ENCODE measurements around the gene CENPN. TPM values are rescaled to one million over a fixed set of nuclear protein-coding genes. Genes with fewer than 3 reads are reported as not detected.
A peak's percentile ranks its signal among the peaks of the same experiment; 100 is the strongest.

The CENPN gene
- total and polyA plus RNA-seq, 3 donors from 2014 or later: 11.5 to 39.1 (median 19.3) TPM

GRCh38 chr16:81003610-81004460 lies 3.2 kb upstream of the CENPN start:
- Histone ChIP-seq H3K4me1 (peaks cover 15% of the 10 kb centered on the region), H3K36me3 (ENCODE audit: low read depth, missing control alignments) (no peaks in the 10 kb centered on the region), H3K9me3 (no peaks in the 10 kb centered on the region), H3K27me3 (no peaks in the 10 kb centered on the region), H3K27ac (peak overlapping the region in 1 of 2 donors; percentile 57), H3K4me3 (no peak overlapping the region)
- intact Hi-C loops (cut with DNase I; ENCODE audit: low total_unique reads): no loop called here
- TF ChIP-seq POLR2A (IDR thresholded peaks at IDR 0.05): no peak
- no peak for TF ChIP-seq CTCF (IDR thresholded peaks at IDR 0.05)
- no peak for DNase-seq
- 52 to 62% methylated on average over 11 of the region's 11 CpGs for WGBS, 2 donors

GRCh38 chr16:81004646-81005353 lies 2.2 kb upstream of the CENPN start:
- peak; percentile 37 for DNase-seq

GRCh38 chr16:81005610-81006161 lies 1.3 kb upstream of the CENPN start:
- no peaks in the 10 kb centered on the region for H3K36me3 ChIP-seq (ENCODE audit: low read depth, missing control alignments)
- DNase-seq: peak; percentile 20
- H3K4me3 ChIP-seq: peak overlapping the region; percentile 96 to 97
- intact Hi-C loops (cut with DNase I; ENCODE audit: low total_unique reads): no loop called here
- TF ChIP-seq CTCF (IDR thresholded peaks at IDR 0.05): no peak
- no peak for TF ChIP-seq POLR2A (IDR thresholded peaks at IDR 0.05)
- WGBS, 2 donors: 15 to 18% methylated on average over 14 to 18 of the region's 18 CpGs
- no peaks in the 10 kb centered on the region for H3K9me3 ChIP-seq
- no peaks in the 10 kb centered on the region for H3K27me3 ChIP-seq
- H3K4me1 ChIP-seq: peaks cover 15% of the 10 kb centered on the region
- H3K27ac ChIP-seq: peak overlapping the region in 1 of 2 donors; percentile 99

More at GRCh38 chr16:81004646-81005353, 2.2 kb upstream of the CENPN start:
- 23 to 27% methylated on average over 14 of the region's 14 CpGs for WGBS, 2 donors
- intact Hi-C loops (cut with DNase I; ENCODE audit: low total_unique reads): no loop called here
- TF ChIP-seq CTCF (IDR thresholded peaks at IDR 0.05) (peak; percentile 57 to 75 (median 59)), POLR2A (IDR thresholded peaks at IDR 0.05) (no peak)
- Histone ChIP-seq H3K36me3 (ENCODE audit: low read depth, missing control alignments) (no peaks in the 10 kb centered on the region), H3K27ac (peak overlapping the region in 1 of 2 donors; percentile 57), H3K4me1 (peaks cover 15% of the 10 kb centered on the region), H3K4me3 (peak overlapping the region in 1 of 2 donors; percentile 96), H3K9me3 (no peaks in the 10 kb centered on the region), H3K27me3 (no peaks in the 10 kb centered on the region)

- Histone ChIP-seq H3K36me3 (ENCODE audit: low read depth, missing control alignments) (no peaks in the 10 kb centered on the region), H3K4me1 (peaks cover 15% of the 10 kb centered on the region), H3K9me3 (no peaks in the 10 kb centered on the region), H3K27ac (peak overlapping the region; percentile 94 to 99), H3K4me3 (peak overlapping the region; percentile 96 to 97), H3K27me3 (no peaks in the 10 kb centered on the region)
- peak; percentile 75 for DNase-seq
- intact Hi-C loops (cut with DNase I; ENCODE audit: low total_unique reads): no loop called here
- TF ChIP-seq POLR2A (IDR thresholded peaks at IDR 0.05) (no peak), CTCF (IDR thresholded peaks at IDR 0.05) (no peak)
- 0% methylated on average over 7 to 49 of the region's 50 CpGs for WGBS, 2 donors
Measured at GRCh38 chr16:81006211-81006812, 702 bp upstream of the CENPN start.

Data from testis (tissue), 3 donors.